Bronchial epithelial cell (primary cell): ENCODE results near the gene BTBD18. TPM values are rescaled to one million over a fixed set of nuclear protein-coding genes. Genes with fewer than 3 reads are reported as not detected.
A peak's percentile ranks its signal among the peaks of the same experiment; 100 is the strongest.

Source experiments
- DNase-seq: peaks from one replicate; pipeline ENCODE4 v3.0.0-alpha.2; 2010; ENCODE audit warnings: low read depth
- FAIRE-seq: peaks from 2 replicates; lab custom pipeline; 2011; peaks lifted over from hg19 to GRCh38; lab: Jason Lieb, UNC
- H3K27me3 ChIP-seq: 2 replicates; pipeline ENCODE4 v1.5.1; 2011; ENCODE audit warnings: low read length; ENCODE audit not compliant: control insufficient read depth, insufficient read depth
- H3K36me3 ChIP-seq: 2 replicates; pipeline ENCODE4 v1.5.1; 2011; ENCODE audit warnings: low read length; ENCODE audit not compliant: control insufficient read depth, insufficient read depth
- H3K4me3 ChIP-seq: 2 replicates; pipeline ENCODE4 v1.5.1; 2011; ENCODE audit warnings: mild to moderate bottlenecking, low read depth, low read length, control low read depth
- CTCF ChIP-seq: IDR thresholded peaks from 2 replicates; pipeline ENCODE4 v1.5.1; 2011; ENCODE audit warnings: mild to moderate bottlenecking, moderate library complexity, low read length, control low read depth, inconsistent platforms; ENCODE audit not compliant: insufficient read depth, severe bottlenecking
- total RNA-seq: library from RNA; depleted of rRNA; stranded (reverse); fragments of >200 nt; gene quantifications from 2 replicates; pipeline ENCODE4 v1.2.1, GENCODE V29; 2014

The BTBD18 gene
- total RNA-seq, 1 donor from 2014 or later: not detected

GRCh38 chr11:57792870-57793269 is 41.3 kb upstream of the BTBD18 start:
- Histone ChIP-seq H3K27me3 (no peaks in the 10 kb centered on the region), H3K36me3 (peaks cover 24% of the 10 kb centered on the region), H3K4me3 (no peak overlapping the region)
- DNase-seq (peak; percentile 65), FAIRE-seq (no peak)
- TF ChIP-seq CTCF: no peak

DNA sequence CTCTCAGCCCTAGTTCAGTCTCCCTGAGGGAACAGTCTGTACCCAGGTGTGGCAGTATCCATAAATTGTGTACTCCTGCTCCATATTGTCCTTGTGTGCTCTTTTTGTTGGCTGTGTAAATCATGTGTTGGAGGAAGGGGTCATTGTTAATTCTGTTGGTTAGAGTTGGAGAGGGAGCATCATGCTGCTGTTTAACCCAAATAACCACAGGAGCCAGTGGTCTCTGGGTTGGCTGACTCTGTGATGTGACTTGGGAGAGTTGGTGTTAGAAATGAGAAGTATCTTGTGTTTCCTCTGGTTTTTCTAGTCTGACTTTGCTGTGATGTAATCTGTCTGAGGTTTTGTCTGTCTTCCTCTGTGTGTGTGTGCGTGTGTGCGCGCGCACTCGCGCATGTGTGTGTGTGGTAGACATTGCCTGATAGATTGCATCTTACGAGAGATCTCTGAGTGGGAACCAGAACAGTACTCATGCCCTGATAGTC is 40.5 kb upstream of the BTBD18 start:
- DNase-seq: peak; percentile 44
- H3K4me3 ChIP-seq: no peak overlapping the region

DNA sequence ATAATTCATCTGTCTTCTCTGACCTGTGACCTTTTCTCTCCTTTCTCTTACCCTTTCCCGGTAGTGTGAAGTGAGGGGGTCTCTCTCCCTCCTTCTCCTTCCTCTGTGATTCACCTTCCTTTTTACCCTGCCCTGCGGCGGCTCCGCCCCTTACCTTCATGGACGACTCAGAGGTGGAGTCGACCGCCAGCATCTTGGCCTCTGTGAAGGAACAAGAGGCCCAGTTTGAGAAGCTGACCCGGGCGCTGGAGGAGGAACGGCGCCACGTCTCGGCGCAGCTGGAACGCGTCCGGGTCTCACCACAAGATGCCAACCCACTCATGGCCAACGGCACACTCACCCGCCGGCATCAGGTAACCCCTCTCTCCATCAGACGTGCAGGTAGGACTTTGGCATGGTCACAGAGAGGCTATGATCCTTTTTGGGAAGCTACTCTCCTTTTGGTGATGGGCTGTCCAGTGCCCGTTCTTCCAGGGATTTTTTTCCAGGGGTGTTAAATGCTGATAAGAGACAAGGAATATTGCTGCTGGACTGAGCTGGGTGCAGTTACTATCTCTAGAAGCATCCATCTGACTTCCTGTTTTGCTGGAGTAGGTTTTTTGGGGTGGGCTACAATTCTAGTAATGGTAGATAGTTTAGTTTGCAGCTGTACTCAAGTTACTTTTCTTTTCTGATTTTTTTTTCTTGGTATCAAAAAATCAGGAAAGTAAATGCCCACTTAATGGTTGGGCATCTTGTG is 39.9 kb upstream of the BTBD18 start:
- Histone ChIP-seq H3K27me3 (no peaks in the 10 kb centered on the region), H3K36me3 (peaks cover 20% of the 10 kb centered on the region), H3K4me3 (no peak overlapping the region)
- TF ChIP-seq CTCF: no peak
- DNase-seq: no peak
- FAIRE-seq: no peak

More for the DNA sequence above, 40.5 kb upstream of the BTBD18 start:
- no peaks in the 10 kb centered on the region for H3K27me3 ChIP-seq
- no peak for TF ChIP-seq CTCF
- peaks cover 24% of the 10 kb centered on the region for H3K36me3 ChIP-seq
- no peak for FAIRE-seq

DNA sequence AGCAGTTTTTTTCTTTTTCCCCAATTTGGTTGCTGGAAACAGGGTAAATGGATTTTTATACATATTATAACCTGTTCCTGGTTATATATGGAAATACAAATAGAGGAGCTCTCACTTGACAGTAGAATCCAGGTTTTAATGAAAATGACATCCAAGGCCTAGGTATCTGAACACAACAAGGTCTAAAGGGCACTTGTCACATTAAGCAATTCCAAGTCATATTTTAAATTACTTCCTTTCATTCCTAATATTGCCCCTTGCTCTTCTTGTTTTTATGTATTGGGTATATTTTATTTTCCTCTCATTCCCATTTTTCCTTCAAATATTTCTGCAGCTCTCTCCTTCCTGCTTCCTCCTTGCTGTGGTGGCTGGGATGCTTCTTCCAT is 37.1 kb upstream of the BTBD18 start:
- TF ChIP-seq CTCF: no peak
- Histone ChIP-seq H3K27me3 (no peaks in the 10 kb centered on the region), H3K4me3 (no peak overlapping the region), H3K36me3 (peaks cover 12% of the 10 kb centered on the region)
- FAIRE-seq (no peak), DNase-seq (no peak)

- H3K36me3 ChIP-seq: peaks cover 10% of the 10 kb centered on the region
- peak; percentile 47 for FAIRE-seq
- no peak overlapping the region for H3K4me3 ChIP-seq
- no peaks in the 10 kb centered on the region for H3K27me3 ChIP-seq
- DNase-seq: peak; percentile 98
- no peak for TF ChIP-seq CTCF
These were observed 36.5 kb upstream of the BTBD18 start for GRCh38 chr11:57787920-57788702.
